ENCODE measurements around the gene ABL1.

- no peak for TF ChIP-seq EP300 (conservative IDR thresholded peaks at IDR 0.05; ENCODE audit: poor library complexity, severe bottlenecking)
- TF ChIP-seq CTCF (IDR thresholded peaks at IDR 0.05; ENCODE audit: poor library complexity, severe bottlenecking): no peak
These were observed at the start of gene ABL1 for GRCh38 chr9:130834371-130835336.

Measured in neural cell (in vitro differentiated cells).